Measurements from ENCODE around the gene ATP5PF. TPM values are rescaled to one million over a fixed set of nuclear protein-coding genes. Genes with fewer than 3 reads are reported as not detected.

ATP5PF gene
- total RNA-seq, 1 experiment from 2014 or later: 108 TPM

GRCh38 chr21:25737421-25737820 is 2.7 kb upstream of the ATP5PF start:
- TF ChIP-seq EZH2 (IDR thresholded peaks at IDR 0.05; ENCODE audit: low read depth): no peak
- TF ChIP-seq CTCF (conservative IDR thresholded peaks at IDR 0.05): no peak
- H4K20me1 ChIP-seq (ENCODE audit: insufficient read depth): no peaks in the 10 kb centered on the region; the same call in 1 of the 2 replicates
- no peak overlapping the region for H3K4me3 ChIP-seq
- no peak overlapping the region for H2AFZ ChIP-seq
- peaks cover 56% of the 10 kb centered on the region for H3K79me2 ChIP-seq (ENCODE audit: low read depth)
- H3F3A ChIP-seq (ENCODE audit: insufficient read depth, low read depth): peaks cover 11% of the 10 kb centered on the region; the same call in 1 of the 2 replicates
- no peaks in the 10 kb centered on the region for H3K27me3 ChIP-seq (ENCODE audit: insufficient read depth, low read depth)
- BruUV-seq (replicated peaks): no TSS peak
- H3K4me1 ChIP-seq (replicated peaks; ENCODE audit: insufficient read depth): peaks cover 13% of the 10 kb centered on the region; the same call in 1 of the 2 replicates
- H3K36me3 ChIP-seq (ENCODE audit: low read depth): no peaks in the 10 kb centered on the region
- POLR2A ChIA-PET (ENCODE audit: unreplicated experiment): no interaction called here
- H3K27ac ChIP-seq: no peak overlapping the region
- H3K9me2 ChIP-seq (ENCODE audit: insufficient read depth): no peaks in the 10 kb centered on the region
- DNase-seq: no peak
- H3K4me2 ChIP-seq: peak overlapping the region; percentile 95; the same call in 1 of the 2 replicates
- intact Hi-C loops (cut with micrococcal nuclease; ENCODE audit: unreplicated experiment): no loop called here
- CTCF ChIA-PET: no interaction called here
- no peaks in the 10 kb centered on the region for H3K9me3 ChIP-seq (ENCODE audit: insufficient read depth, low read depth)

GRCh38 chr21:25735646-25736597 is 1.2 kb upstream of the ATP5PF start:
- TF ChIP-seq EZH2 (IDR thresholded peaks at IDR 0.05; ENCODE audit: low read depth): no peak
- TF ChIP-seq CTCF (conservative IDR thresholded peaks at IDR 0.05): no peak
- Histone ChIP-seq H3K4me2 (peak overlapping the region; percentile 95), H2AFZ (peak overlapping the region; percentile 79), H3K27me3 (ENCODE audit: insufficient read depth, low read depth) (no peaks in the 10 kb centered on the region), H3F3A (ENCODE audit: insufficient read depth, low read depth) (peaks cover 11% of the 10 kb centered on the region; the same call in 1 of the 2 replicates), H3K4me1 (replicated peaks; ENCODE audit: insufficient read depth) (peaks cover 13% of the 10 kb centered on the region; the same call in 1 of the 2 replicates), H3K27ac (peak overlapping the region; percentile 98), H3K4me3 (peak overlapping the region; percentile 94), H4K20me1 (ENCODE audit: insufficient read depth) (no peaks in the 10 kb centered on the region; the same call in 1 of the 2 replicates), H3K79me2 (ENCODE audit: low read depth) (peaks cover 71% of the 10 kb centered on the region), H3K9me3 (ENCODE audit: insufficient read depth, low read depth) (no peaks in the 10 kb centered on the region), H3K9me2 (ENCODE audit: insufficient read depth) (no peaks in the 10 kb centered on the region), H3K36me3 (ENCODE audit: low read depth) (no peaks in the 10 kb centered on the region)
- CTCF ChIA-PET: no interaction called here
- intact Hi-C loops (cut with micrococcal nuclease; ENCODE audit: unreplicated experiment): no loop called here
- DNase-seq: peak; percentile 45 to 70
- BruUV-seq (replicated peaks): TSS peak; percentile 29
- POLR2A ChIA-PET (ENCODE audit: unreplicated experiment): no interaction called here

- H3K9me3 ChIP-seq (ENCODE audit: insufficient read depth, low read depth): no peaks in the 10 kb centered on the region
- POLR2A ChIA-PET (ENCODE audit: unreplicated experiment): no interaction called here
- peaks cover 11% of the 10 kb centered on the region; the same call in 1 of the 2 replicates for H3F3A ChIP-seq (ENCODE audit: insufficient read depth, low read depth)
- H3K4me2 ChIP-seq: peak overlapping the region; percentile 95
- peaks cover 77% of the 10 kb centered on the region for H3K79me2 ChIP-seq (ENCODE audit: low read depth)
- no peaks in the 10 kb centered on the region for H3K27me3 ChIP-seq (ENCODE audit: insufficient read depth, low read depth)
- no TSS peak for BruUV-seq (replicated peaks)
- peak overlapping the region; percentile 94 for H3K4me3 ChIP-seq
- H3K36me3 ChIP-seq (ENCODE audit: low read depth): 0 out of 2 replicates have a peak, but pooled peaks cover 2% of the 10 kb centered on the region
- H3K9me2 ChIP-seq (ENCODE audit: insufficient read depth): no peaks in the 10 kb centered on the region
- CTCF ChIA-PET: interaction anchor here (0.6 kb wide), 1 partner anchor 171 kb away, joined by 3 read pairs; no protein-coding TSS in a partner anchor
- TF ChIP-seq EZH2 (IDR thresholded peaks at IDR 0.05; ENCODE audit: low read depth) (no peak), CTCF (conservative IDR thresholded peaks at IDR 0.05) (no peak)
- H4K20me1 ChIP-seq (ENCODE audit: insufficient read depth): no peaks in the 10 kb centered on the region; the same call in 1 of the 2 replicates
- intact Hi-C loops (cut with micrococcal nuclease; ENCODE audit: unreplicated experiment): loop anchor here (1.0 kb wide), 1 partner anchor 126 kb away; no protein-coding TSS in a partner anchor
- H2AFZ ChIP-seq: peak overlapping the region; percentile 90
- peak overlapping the region; percentile 98 for H3K27ac ChIP-seq
- H3K4me1 ChIP-seq (replicated peaks; ENCODE audit: insufficient read depth): peaks cover 13% of the 10 kb centered on the region; the same call in 1 of the 2 replicates
- no peak for DNase-seq
Observed at GRCh38 chr21:25734654-25734903, 125 bp downstream of the ATP5PF start.
